BJ (cell line): ENCODE results near the gene ATP8A2. TPM values are rescaled to one million over a fixed set of nuclear protein-coding genes. Genes with fewer than 3 reads are reported as not detected.

ENCODE experiments used
- CTCF ChIA-PET: fragments of 350-600 bp; formaldehyde crosslinking; extraction: SDS; loops from one replicate; lab custom pipeline; 2021; ENCODE audit warnings: antibody characterized with exemption, inconsistent platforms; lab: Yijun Ruan, JAX
- POLR2A ChIA-PET: fragments of 300-600 bp; sonication (Branson Sonifier 250); formaldehyde crosslinking; extraction: SDS; loops from one replicate; lab custom pipeline; 2021; ENCODE audit warnings: antibody characterized with exemption; lab: Charles Lee
- DNase-seq: peaks from one replicate; pipeline ENCODE4 v3.0.0-alpha.2; 2011; ENCODE audit warnings: low read depth
- H3K27me3 ChIP-seq: 2 replicates; pipeline ENCODE4 v1.6.0; 2011; ENCODE audit warnings: low read length; ENCODE audit not compliant: control insufficient read depth, insufficient read depth
- H3K36me3 ChIP-seq: 2 replicates; pipeline ENCODE4 v1.5.1; 2011; ENCODE audit warnings: low read length; ENCODE audit not compliant: control insufficient read depth, insufficient read depth
- H3K4me3 ChIP-seq: 2 replicates; pipeline ENCODE4 v1.5.1; 2011; ENCODE audit warnings: low read depth, mild to moderate bottlenecking, control low read depth, low read length
- polyA plus RNA-seq: library from polyadenylated mRNA; depleted of rRNA; stranded (reverse); fragments of >200 nt; gene quantifications from 2 replicates; pipeline ENCODE4 v1.2.3, GENCODE V29; 2011
- TF ChIP-seq, protein P1 (sequence below): IDR thresholded peaks from 2 replicates; pipeline ENCODE4 v1.5.1; 2011; ENCODE audit warnings: low read depth, mild to moderate bottlenecking, control low read depth, inconsistent platforms, low read length, moderate library complexity; ENCODE audit not compliant: insufficient read depth

ATP8A2 gene
- polyA plus RNA-seq, 1 experiment, result 0.02 TPM

DNA sequence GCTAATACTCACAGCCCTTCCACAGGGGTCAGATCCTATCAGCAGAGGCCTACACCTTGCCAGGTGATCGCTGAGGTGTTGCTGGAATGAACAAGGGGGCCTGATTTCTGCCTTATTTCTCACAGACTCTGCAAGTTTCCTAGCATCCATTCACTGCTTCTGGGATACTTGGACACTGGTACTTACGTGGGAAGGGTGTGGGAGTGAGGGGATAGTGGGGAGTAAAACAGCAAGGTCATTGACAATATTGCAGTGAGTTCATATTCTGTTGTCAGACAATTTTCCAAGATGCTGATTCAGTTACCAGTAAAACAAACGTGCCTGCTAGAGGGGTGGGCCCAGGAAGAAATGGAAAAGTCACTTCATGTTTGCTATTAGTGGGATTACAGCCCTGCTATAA is 403.5 kb downstream of the ATP8A2 start:
- Histone ChIP-seq H3K27me3 (no peaks in the 10 kb centered on the region), H3K36me3 (no peaks in the 10 kb centered on the region), H3K4me3 (no peak overlapping the region)
- ChIA-PET POLR2A (no interaction called here), CTCF (no interaction called here)
- no peak for DNase-seq
- TF ChIP-seq, protein P1, sequence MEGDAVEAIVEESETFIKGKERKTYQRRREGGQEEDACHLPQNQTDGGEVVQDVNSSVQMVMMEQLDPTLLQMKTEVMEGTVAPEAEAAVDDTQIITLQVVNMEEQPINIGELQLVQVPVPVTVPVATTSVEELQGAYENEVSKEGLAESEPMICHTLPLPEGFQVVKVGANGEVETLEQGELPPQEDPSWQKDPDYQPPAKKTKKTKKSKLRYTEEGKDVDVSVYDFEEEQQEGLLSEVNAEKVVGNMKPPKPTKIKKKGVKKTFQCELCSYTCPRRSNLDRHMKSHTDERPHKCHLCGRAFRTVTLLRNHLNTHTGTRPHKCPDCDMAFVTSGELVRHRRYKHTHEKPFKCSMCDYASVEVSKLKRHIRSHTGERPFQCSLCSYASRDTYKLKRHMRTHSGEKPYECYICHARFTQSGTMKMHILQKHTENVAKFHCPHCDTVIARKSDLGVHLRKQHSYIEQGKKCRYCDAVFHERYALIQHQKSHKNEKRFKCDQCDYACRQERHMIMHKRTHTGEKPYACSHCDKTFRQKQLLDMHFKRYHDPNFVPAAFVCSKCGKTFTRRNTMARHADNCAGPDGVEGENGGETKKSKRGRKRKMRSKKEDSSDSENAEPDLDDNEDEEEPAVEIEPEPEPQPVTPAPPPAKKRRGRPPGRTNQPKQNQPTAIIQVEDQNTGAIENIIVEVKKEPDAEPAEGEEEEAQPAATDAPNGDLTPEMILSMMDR, result no peak

DNA sequence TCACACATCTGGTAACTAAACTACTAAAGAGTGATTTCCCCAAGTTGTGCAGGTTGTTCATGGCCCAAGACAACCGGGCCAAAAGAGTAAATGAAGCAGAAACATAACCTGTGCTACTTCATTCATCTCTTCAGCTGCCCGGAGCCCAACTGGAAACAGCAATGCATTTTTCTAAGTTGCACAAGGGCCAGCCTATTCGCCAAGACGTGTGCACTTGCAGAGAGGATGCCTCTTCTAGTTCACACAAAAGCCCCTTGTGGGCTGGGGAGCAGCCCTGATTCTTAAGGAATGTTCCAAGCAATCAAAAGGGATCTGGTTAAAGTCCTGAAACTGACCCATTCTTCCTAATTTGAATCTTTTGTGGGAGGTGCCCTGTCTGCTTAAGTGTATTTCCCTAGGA is 404.2 kb downstream of the ATP8A2 start:
- no peak for DNase-seq
- no peak overlapping the region for H3K4me3 ChIP-seq
- H3K27me3 ChIP-seq, result no peaks in the 10 kb centered on the region
- TF ChIP-seq, protein P1, result no peak
- POLR2A ChIA-PET, result no interaction called here
- H3K36me3 ChIP-seq, result no peaks in the 10 kb centered on the region
- CTCF ChIA-PET, result no interaction called here

DNA sequence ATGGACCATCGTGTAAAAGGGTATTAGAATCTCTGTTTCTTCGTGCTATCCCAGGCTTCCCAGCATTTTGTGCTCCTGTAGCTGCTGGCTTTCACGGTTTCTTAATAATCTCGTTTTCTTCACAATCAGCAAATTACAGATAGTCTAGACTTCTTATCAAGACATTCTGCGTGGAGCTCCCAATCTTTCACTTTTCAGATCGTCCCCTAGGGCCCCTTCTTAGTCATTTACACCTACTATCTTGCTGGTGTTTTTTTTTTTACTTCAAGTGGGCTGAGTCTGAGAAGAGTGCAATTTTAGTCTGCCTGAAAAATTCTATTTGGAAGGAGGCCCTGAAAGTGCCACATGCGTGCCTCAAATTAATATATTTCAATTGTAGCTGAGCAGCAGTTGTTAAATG is 404.9 kb downstream of the ATP8A2 start:
- Histone ChIP-seq H3K27me3 (no peaks in the 10 kb centered on the region), H3K4me3 (no peak overlapping the region), H3K36me3 (no peaks in the 10 kb centered on the region)
- DNase-seq, result no peak
- ChIA-PET CTCF (no interaction called here), POLR2A (no interaction called here)
- TF ChIP-seq, protein P1, result no peak

DNA sequence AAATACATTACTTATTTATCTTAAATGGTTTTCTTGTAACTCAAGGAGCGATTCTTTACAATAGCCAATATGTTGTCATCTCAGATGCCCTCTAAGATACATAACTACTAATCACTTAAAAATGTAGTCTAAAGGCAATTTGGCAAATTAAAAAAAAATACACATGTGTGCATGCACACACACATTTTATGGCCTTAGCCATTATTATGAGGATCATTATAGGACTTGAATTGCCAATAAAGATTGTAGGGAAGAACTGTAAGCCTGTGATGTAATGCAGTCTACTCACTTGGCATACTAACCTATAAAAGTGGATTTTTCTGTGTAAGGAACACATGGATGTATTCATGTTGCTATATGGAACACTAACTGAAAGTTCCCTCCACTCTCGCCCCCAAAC is 405.7 kb downstream of the ATP8A2 start:
- ChIA-PET CTCF (no interaction called here), POLR2A (no interaction called here)
- H3K36me3 ChIP-seq, result no peaks in the 10 kb centered on the region
- TF ChIP-seq, protein P1, result no peak
- no peaks in the 10 kb centered on the region for H3K27me3 ChIP-seq
- no peak for DNase-seq
- no peak overlapping the region for H3K4me3 ChIP-seq

DNA sequence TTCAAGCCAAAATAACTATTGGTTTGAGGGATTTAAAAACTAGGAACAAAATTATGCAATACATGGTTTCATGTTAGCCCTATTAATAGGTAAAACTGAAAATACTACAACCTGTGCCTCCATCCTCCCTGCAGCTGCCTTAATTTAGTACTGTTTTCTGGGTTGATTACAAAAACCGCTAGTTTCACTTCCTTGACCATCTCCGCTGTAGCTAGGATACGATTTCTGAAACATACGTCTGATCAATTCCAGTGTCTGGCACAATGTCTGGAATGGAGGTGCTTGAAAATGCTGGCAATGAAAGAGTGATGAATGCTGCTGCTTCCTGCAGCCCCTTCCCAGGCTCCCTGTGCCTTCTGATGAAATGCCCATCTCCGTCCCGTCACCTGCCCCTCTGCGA is 406.6 kb downstream of the ATP8A2 start:
- no peaks in the 10 kb centered on the region for H3K36me3 ChIP-seq
- H3K4me3 ChIP-seq, result no peak overlapping the region
- H3K27me3 ChIP-seq, result no peaks in the 10 kb centered on the region
- TF ChIP-seq, protein P1, result no peak
- ChIA-PET CTCF (no interaction called here), POLR2A (no interaction called here)
- no peak for DNase-seq
